ENCODE data around the gene RPRD1B.

RPRD1B gene

DNA sequence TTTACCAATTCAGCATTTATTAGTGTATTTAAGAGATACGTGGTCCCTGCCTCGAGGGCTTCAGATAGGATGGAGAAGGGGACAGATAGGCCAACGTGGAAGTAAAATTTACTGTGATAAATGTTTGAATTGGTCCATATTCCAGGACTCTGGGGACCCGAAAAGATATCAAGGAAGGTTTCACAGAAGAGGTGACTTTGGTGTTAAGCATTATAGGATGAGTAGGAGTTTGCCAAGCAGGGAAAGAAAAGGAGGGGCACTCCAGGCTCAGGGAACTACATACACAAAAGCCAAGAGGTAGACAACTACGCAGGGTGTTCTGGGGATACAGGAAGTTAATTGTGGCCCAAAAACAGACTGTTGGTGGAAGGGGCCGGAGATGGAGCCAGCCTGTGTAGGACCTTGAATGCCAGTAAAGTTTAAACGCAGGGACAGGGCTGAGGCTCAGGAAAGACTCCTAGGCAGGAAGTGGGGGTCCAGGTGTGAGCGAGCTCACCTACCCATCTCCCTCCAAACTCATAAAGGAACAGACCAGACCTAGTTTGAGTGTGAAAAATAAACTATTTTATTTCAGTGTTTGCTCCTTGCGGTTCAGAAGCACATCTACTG is 94.5 kb downstream of the RPRD1B start:
- Histone ChIP-seq H3K9me3 (ENCODE audit: insufficient read depth, low read depth, low read length) (no peaks in the 10 kb centered on the region), H4K20me1 (ENCODE audit: insufficient read depth, low read length, poor library complexity, severe bottlenecking) (no peaks in the 10 kb centered on the region), H3F3A (ENCODE audit: low read depth) (no peaks in the 10 kb centered on the region), H3K4me1 (ENCODE audit: insufficient read depth, low read length, poor library complexity, severe bottlenecking) (peaks cover 5% of the 10 kb centered on the region), H2AFZ (ENCODE audit: low read length) (no peak overlapping the region), H3K4me3 (ENCODE audit: low read length, poor library complexity, severe bottlenecking) (no peak overlapping the region), H3K27me3 (ENCODE audit: insufficient read depth, low read length, poor library complexity, severe bottlenecking) (no peaks in the 10 kb centered on the region), H3K36me3 (ENCODE audit: insufficient read depth, low read length) (no peaks in the 10 kb centered on the region), H3K4me2 (ENCODE audit: low read depth, low read length, poor library complexity, severe bottlenecking) (no peak overlapping the region), H3K9me2 (replicated peaks; ENCODE audit: low read depth, low read length) (no peaks in the 10 kb centered on the region), H3K79me2 (ENCODE audit: insufficient read depth, low read length) (no peaks in the 10 kb centered on the region), H3K9ac (ENCODE audit: low read depth, low read length, poor library complexity, severe bottlenecking) (no peak overlapping the region)
- TF ChIP-seq EZH2phosphoT487 (IDR thresholded peaks at IDR 0.05; ENCODE audit: borderline replicate concordance) = no peak
- TF ChIP-seq, protein P1, sequence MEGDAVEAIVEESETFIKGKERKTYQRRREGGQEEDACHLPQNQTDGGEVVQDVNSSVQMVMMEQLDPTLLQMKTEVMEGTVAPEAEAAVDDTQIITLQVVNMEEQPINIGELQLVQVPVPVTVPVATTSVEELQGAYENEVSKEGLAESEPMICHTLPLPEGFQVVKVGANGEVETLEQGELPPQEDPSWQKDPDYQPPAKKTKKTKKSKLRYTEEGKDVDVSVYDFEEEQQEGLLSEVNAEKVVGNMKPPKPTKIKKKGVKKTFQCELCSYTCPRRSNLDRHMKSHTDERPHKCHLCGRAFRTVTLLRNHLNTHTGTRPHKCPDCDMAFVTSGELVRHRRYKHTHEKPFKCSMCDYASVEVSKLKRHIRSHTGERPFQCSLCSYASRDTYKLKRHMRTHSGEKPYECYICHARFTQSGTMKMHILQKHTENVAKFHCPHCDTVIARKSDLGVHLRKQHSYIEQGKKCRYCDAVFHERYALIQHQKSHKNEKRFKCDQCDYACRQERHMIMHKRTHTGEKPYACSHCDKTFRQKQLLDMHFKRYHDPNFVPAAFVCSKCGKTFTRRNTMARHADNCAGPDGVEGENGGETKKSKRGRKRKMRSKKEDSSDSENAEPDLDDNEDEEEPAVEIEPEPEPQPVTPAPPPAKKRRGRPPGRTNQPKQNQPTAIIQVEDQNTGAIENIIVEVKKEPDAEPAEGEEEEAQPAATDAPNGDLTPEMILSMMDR (conservative IDR thresholded peaks at IDR 0.05; ENCODE audit: low read length) = no peak

DNA sequence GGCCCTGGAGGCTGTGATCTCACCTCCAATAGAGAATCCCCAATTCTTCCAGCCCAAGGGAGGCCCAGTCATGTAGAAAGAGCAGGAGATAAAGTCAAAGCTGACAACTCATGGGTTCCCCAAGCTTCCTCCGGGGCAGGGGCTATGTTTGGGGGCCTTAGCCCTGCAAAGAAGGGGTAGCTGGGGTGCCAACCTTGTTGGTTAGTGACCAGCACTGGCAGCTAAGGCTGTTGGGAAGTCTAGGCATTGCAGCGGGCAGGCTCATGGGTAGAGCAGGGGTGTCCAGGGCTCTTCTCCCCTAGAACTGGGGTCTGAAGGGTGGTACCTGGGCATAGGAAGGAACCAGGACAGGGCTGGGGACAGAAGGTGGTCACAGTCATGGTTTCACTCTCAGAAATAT is 95.1 kb downstream of the RPRD1B start:
- Histone ChIP-seq H3K4me2 (ENCODE audit: low read depth, low read length, poor library complexity, severe bottlenecking) (no peak overlapping the region), H3K4me3 (ENCODE audit: low read length, poor library complexity, severe bottlenecking) (no peak overlapping the region), H3K9ac (ENCODE audit: low read depth, low read length, poor library complexity, severe bottlenecking) (no peak overlapping the region), H3K9me2 (replicated peaks; ENCODE audit: low read depth, low read length) (no peaks in the 10 kb centered on the region), H3K36me3 (ENCODE audit: insufficient read depth, low read length) (no peaks in the 10 kb centered on the region), H2AFZ (ENCODE audit: low read length) (no peak overlapping the region), H3K27me3 (ENCODE audit: insufficient read depth, low read length, poor library complexity, severe bottlenecking) (no peaks in the 10 kb centered on the region), H3F3A (ENCODE audit: low read depth) (no peaks in the 10 kb centered on the region), H4K20me1 (ENCODE audit: insufficient read depth, low read length, poor library complexity, severe bottlenecking) (no peaks in the 10 kb centered on the region), H3K9me3 (ENCODE audit: insufficient read depth, low read depth, low read length) (no peaks in the 10 kb centered on the region), H3K79me2 (ENCODE audit: insufficient read depth, low read length) (no peaks in the 10 kb centered on the region), H3K4me1 (ENCODE audit: insufficient read depth, low read length, poor library complexity, severe bottlenecking) (peaks cover 7% of the 10 kb centered on the region)
- TF ChIP-seq, protein P1 (conservative IDR thresholded peaks at IDR 0.05; ENCODE audit: low read length) = no peak
- no peak for TF ChIP-seq EZH2phosphoT487 (IDR thresholded peaks at IDR 0.05; ENCODE audit: borderline replicate concordance)

DNA sequence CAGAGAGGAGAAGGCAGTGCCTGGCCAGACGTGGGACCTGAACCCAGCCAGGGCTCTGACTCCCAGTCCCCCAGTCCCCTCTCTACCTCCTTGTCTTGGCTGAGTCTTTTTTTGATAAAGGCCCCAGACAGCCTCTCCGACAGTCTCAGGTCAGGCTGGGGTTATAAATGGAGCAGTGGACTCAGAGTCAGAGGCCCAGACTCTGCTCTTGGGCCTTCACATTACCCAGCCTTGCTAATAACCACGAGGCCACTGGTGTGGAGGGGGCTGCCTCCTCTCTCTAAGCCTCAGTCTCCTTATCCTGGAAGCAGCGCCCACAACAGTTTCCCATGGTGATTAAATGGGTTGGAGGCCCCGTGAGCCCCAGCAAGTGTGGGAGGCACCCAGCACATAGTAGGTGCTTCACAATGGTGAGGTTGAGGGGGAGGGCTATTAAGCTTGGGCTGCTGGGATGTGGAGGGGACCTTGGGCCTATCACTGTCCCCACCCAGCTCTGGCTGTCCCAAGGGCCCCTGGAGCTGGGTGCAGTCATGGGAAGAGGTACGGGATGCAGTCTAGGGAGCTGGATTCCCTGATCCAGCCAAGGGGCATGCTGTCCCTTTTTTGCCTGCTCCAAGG is 95.8 kb downstream of the RPRD1B start:
- no peaks in the 10 kb centered on the region for H3K27me3 ChIP-seq (ENCODE audit: insufficient read depth, low read length, poor library complexity, severe bottlenecking)
- H3K36me3 ChIP-seq (ENCODE audit: insufficient read depth, low read length) = no peaks in the 10 kb centered on the region
- H3K79me2 ChIP-seq (ENCODE audit: insufficient read depth, low read length) = no peaks in the 10 kb centered on the region
- H3K9me2 ChIP-seq (replicated peaks; ENCODE audit: low read depth, low read length) = no peaks in the 10 kb centered on the region
- no peak overlapping the region for H3K4me3 ChIP-seq (ENCODE audit: low read length, poor library complexity, severe bottlenecking)
- H4K20me1 ChIP-seq (ENCODE audit: insufficient read depth, low read length, poor library complexity, severe bottlenecking) = no peaks in the 10 kb centered on the region
- H3K4me2 ChIP-seq (ENCODE audit: low read depth, low read length, poor library complexity, severe bottlenecking) = no peak overlapping the region
- H3K9me3 ChIP-seq (ENCODE audit: insufficient read depth, low read depth, low read length) = no peaks in the 10 kb centered on the region
- H3K4me1 ChIP-seq (ENCODE audit: insufficient read depth, low read length, poor library complexity, severe bottlenecking) = peaks cover 14% of the 10 kb centered on the region
- H3K9ac ChIP-seq (ENCODE audit: low read depth, low read length, poor library complexity, severe bottlenecking) = no peak overlapping the region
- H2AFZ ChIP-seq (ENCODE audit: low read length) = no peak overlapping the region
- no peaks in the 10 kb centered on the region for H3F3A ChIP-seq (ENCODE audit: low read depth)
- TF ChIP-seq, protein P1 (conservative IDR thresholded peaks at IDR 0.05; ENCODE audit: low read length) = no peak
- no peak for TF ChIP-seq EZH2phosphoT487 (IDR thresholded peaks at IDR 0.05; ENCODE audit: borderline replicate concordance)
